GM21619 (cell line): ENCODE data around the gene IRF8.
"Not testable (repeated sequence)": the region's sequence is repeated elsewhere in the genome, so short reads cannot be mapped to it uniquely, and the experiment has no call there.

Experiments used
- ATAC-seq: cut with Tn5 transposase; IDR thresholded peaks from one replicate; pipeline ENCODE4 v1.9.1; 2021; ENCODE audit not compliant: unreplicated experiment

Gene IRF8

GRCh38 chr16:85891033-85891775, 7.8 kb upstream of the IRF8 start:
- ATAC-seq: no peak

GRCh38 chr16:85891776-85892166, 7.2 kb upstream of the IRF8 start:
- ATAC-seq: no peak

- no peak for ATAC-seq
Observed at GRCh38 chr16:85892760-85893159, 6.2 kb upstream of the IRF8 start.

GRCh38 chr16:85894266-85894665, 4.7 kb upstream of the IRF8 start:
- ATAC-seq: no peak

- ATAC-seq: no peak
Observed at GRCh38 chr16:85897382-85897781, 1.6 kb upstream of the IRF8 start.

GRCh38 chr16:85899444-85899843, 482 bp downstream of the IRF8 start:
- no peak for ATAC-seq

- ATAC-seq: no peak
Observed at GRCh38 chr16:85900027-85900792, 1.2 kb downstream of the IRF8 start.

- no peak for ATAC-seq
Observed at GRCh38 chr16:85901110-85901509, 2.1 kb downstream of the IRF8 start.

- no peak for ATAC-seq
Observed at GRCh38 chr16:85901773-85902365, 2.9 kb downstream of the IRF8 start.

GRCh38 chr16:85902366-85903155, 3.6 kb downstream of the IRF8 start:
- ATAC-seq: peak; percentile 60

- ATAC-seq: no peak
Observed at GRCh38 chr16:85903559-85903958, 4.6 kb downstream of the IRF8 start.

- no peak for ATAC-seq
Observed at GRCh38 chr16:85905110-85906095, 6.4 kb downstream of the IRF8 start.

GRCh38 chr16:85906349-85906748, 7.4 kb downstream of the IRF8 start:
- no peak for ATAC-seq

GRCh38 chr16:85907231-85907630, 8.3 kb downstream of the IRF8 start:
- ATAC-seq: not testable (repeated sequence)

GRCh38 chr16:85908444-85908843, 9.5 kb downstream of the IRF8 start:
- ATAC-seq: peak; percentile 60

- no peak for ATAC-seq
Observed at GRCh38 chr16:85908889-85909589, 10.1 kb downstream of the IRF8 start.

GRCh38 chr16:85909932-85910853, 11.2 kb downstream of the IRF8 start:
- no peak for ATAC-seq

- no peak for ATAC-seq
Observed at GRCh38 chr16:85910854-85911247, 11.9 kb downstream of the IRF8 start.
